Astrocyte (in vitro differentiated cells and primary cell): ENCODE measurements around the gene ACTN4. TPM values are rescaled to one million over a fixed set of nuclear protein-coding genes. Genes with fewer than 3 reads are reported as not detected.

Experiments
- DNase-seq: peaks from one replicate; pipeline ENCODE4 v3.0.0-alpha.2; 2010; ENCODE audit warnings: low read depth
- FAIRE-seq: peaks from 2 replicates; lab custom pipeline; 2011; peaks lifted over from hg19 to GRCh38; lab: Jason Lieb, UNC
- H2AFZ ChIP-seq: 2 replicates; pipeline ENCODE4 v1.6.0; 2012; ENCODE audit warnings: low read depth, low read length, inconsistent platforms
- H3K27ac ChIP-seq: 2 replicates; pipeline ENCODE4 v1.5.1; 2011; ENCODE audit warnings: low read depth, low read length, inconsistent platforms
- H3K27me3 ChIP-seq: 2 replicates; pipeline ENCODE4 v1.6.0; 2011; ENCODE audit warnings: low read length, inconsistent platforms; ENCODE audit not compliant: insufficient read depth
- H3K36me3 ChIP-seq: 2 replicates; pipeline ENCODE4 v1.5.1; 2011; ENCODE audit warnings: low read length, inconsistent platforms; ENCODE audit not compliant: insufficient read depth
- H3K4me1 ChIP-seq: 2 replicates; pipeline ENCODE4 v1.5.1; 2011; ENCODE audit warnings: low read length, inconsistent platforms; ENCODE audit not compliant: insufficient read depth
- H3K4me2 ChIP-seq: 2 replicates; pipeline ENCODE4 v1.6.0; 2012; ENCODE audit warnings: low read length, inconsistent platforms
- H3K4me3 ChIP-seq: 2 replicates; pipeline ENCODE4 v1.5.1; 2011; ENCODE audit warnings: low read depth, mild to moderate bottlenecking, low read length, inconsistent platforms; ENCODE audit not compliant: insufficient read depth
- H3K79me2 ChIP-seq: 2 replicates; pipeline ENCODE4 v1.6.0; 2012; ENCODE audit warnings: mild to moderate bottlenecking, low read length, inconsistent platforms; ENCODE audit not compliant: insufficient read depth
- H3K9ac ChIP-seq: 2 replicates; pipeline ENCODE4 v1.6.0; 2012; ENCODE audit warnings: mild to moderate bottlenecking, low read length, inconsistent platforms
- H3K9me3 ChIP-seq: 2 replicates; pipeline ENCODE4 v1.5.1; 2012; ENCODE audit warnings: low read depth, mild to moderate bottlenecking, low read length, inconsistent platforms; ENCODE audit not compliant: insufficient read depth
- H4K20me1 ChIP-seq: 2 replicates; pipeline ENCODE4 v1.6.0; 2012; ENCODE audit warnings: low read length, inconsistent platforms; ENCODE audit not compliant: insufficient read depth
- H3K27ac Mint-ChIP-seq: one replicate; pipeline ENCODE4 v1.8.0; 2021; ENCODE audit warnings: mild to moderate bottlenecking, mixed read lengths; ENCODE audit not compliant: unreplicated experiment
- H3K27me3 Mint-ChIP-seq: one replicate; pipeline ENCODE4 v1.8.0; 2021; ENCODE audit warnings: low read depth, mixed read lengths; ENCODE audit not compliant: unreplicated experiment
- H3K36me3 Mint-ChIP-seq: one replicate; pipeline ENCODE4 v1.8.0; 2021; ENCODE audit warnings: low read depth, mixed read lengths; ENCODE audit not compliant: unreplicated experiment
- H3K4me1 Mint-ChIP-seq: one replicate; pipeline ENCODE4 v1.8.0; 2021; ENCODE audit warnings: low read depth, mixed read lengths; ENCODE audit not compliant: unreplicated experiment
- H3K4me3 Mint-ChIP-seq: one replicate; pipeline ENCODE4 v1.8.0; 2021; ENCODE audit warnings: mild to moderate bottlenecking, moderate library complexity, mixed read lengths; ENCODE audit not compliant: unreplicated experiment
- H3K9me3 Mint-ChIP-seq: one replicate; pipeline ENCODE4 v1.8.0; 2021; ENCODE audit warnings: mild to moderate bottlenecking, mixed read lengths; ENCODE audit not compliant: unreplicated experiment
- CTCF ChIP-seq: IDR thresholded peaks from 2 replicates; pipeline ENCODE4 v1.5.1; 2011; ENCODE audit warnings: low read depth, mild to moderate bottlenecking, inconsistent platforms, low read length, moderate library complexity; ENCODE audit not compliant: insufficient read depth
- EZH2 ChIP-seq: IDR thresholded peaks from 2 replicates; pipeline ENCODE4 v1.6.1; 2012; ENCODE audit warnings: mild to moderate bottlenecking, low read length, inconsistent platforms; ENCODE audit not compliant: insufficient read depth
- total RNA-seq: library from RNA; stranded (reverse); gene quantifications from 2 replicates; pipeline ENCODE4 v1.2.1, GENCODE V29; 2021

ACTN4 gene
- total RNA-seq, 1 donor from 2014 or later: 879 TPM

GRCh38 chr19:38710928-38711725 is 63.7 kb downstream of the ACTN4 start:
- peaks cover 37% of the 10 kb centered on the region for H3K4me1 Mint-ChIP-seq
- no peak for TF ChIP-seq EZH2
- no peak for TF ChIP-seq CTCF
- peak overlapping the region; percentile 17 for H3K4me3 Mint-ChIP-seq
- H3K9ac ChIP-seq: peak overlapping the region; percentile 56
- H3K9me3 Mint-ChIP-seq: no peaks in the 10 kb centered on the region
- H3K27me3 ChIP-seq: no peaks in the 10 kb centered on the region
- H3K4me3 ChIP-seq: no peak overlapping the region
- H3K27ac ChIP-seq: peak overlapping the region; percentile 68
- H3K4me2 ChIP-seq: peak overlapping the region; percentile 34
- DNase-seq (no peak), FAIRE-seq (no peak)
- peaks cover 76% of the 10 kb centered on the region for H3K79me2 ChIP-seq
- peaks cover 25% of the 10 kb centered on the region for H3K36me3 Mint-ChIP-seq
- H3K4me1 ChIP-seq: peaks cover 54% of the 10 kb centered on the region
- peak overlapping the region; percentile 62 for H3K27ac Mint-ChIP-seq
- H4K20me1 ChIP-seq: peaks cover 80% of the 10 kb centered on the region
- H2AFZ ChIP-seq: no peak overlapping the region
- H3K27me3 Mint-ChIP-seq: no peaks in the 10 kb centered on the region
- peaks cover 58% of the 10 kb centered on the region for H3K36me3 ChIP-seq
- H3K9me3 ChIP-seq: no peaks in the 10 kb centered on the region

- no peaks in the 10 kb centered on the region for H3K27me3 ChIP-seq
- H2AFZ ChIP-seq: no peak overlapping the region
- H3K9ac ChIP-seq: peak overlapping the region; percentile 56
- no peaks in the 10 kb centered on the region for H3K9me3 ChIP-seq
- no peak overlapping the region for H3K4me3 ChIP-seq
- H3K79me2 ChIP-seq: peaks cover 77% of the 10 kb centered on the region
- H3K36me3 ChIP-seq: peaks cover 57% of the 10 kb centered on the region
- H3K4me3 Mint-ChIP-seq: peak overlapping the region; percentile 45
- FAIRE-seq: peak; percentile 13
- peak overlapping the region; percentile 62 for H3K27ac Mint-ChIP-seq
- peaks cover 28% of the 10 kb centered on the region for H3K36me3 Mint-ChIP-seq
- peaks cover 81% of the 10 kb centered on the region for H4K20me1 ChIP-seq
- DNase-seq: peak; percentile 91
- TF ChIP-seq CTCF: no peak
- TF ChIP-seq EZH2: no peak
- peak overlapping the region; percentile 68 for H3K27ac ChIP-seq
- H3K4me1 Mint-ChIP-seq: peaks cover 34% of the 10 kb centered on the region
- H3K9me3 Mint-ChIP-seq: no peaks in the 10 kb centered on the region
- H3K4me2 ChIP-seq: peak overlapping the region; percentile 34
- H3K27me3 Mint-ChIP-seq: no peaks in the 10 kb centered on the region
- peaks cover 49% of the 10 kb centered on the region for H3K4me1 ChIP-seq
These were observed 64.3 kb downstream of the ACTN4 start for GRCh38 chr19:38711726-38712153.
